NB4 (cell line): ENCODE results near the gene CPS1.

ENCODE experiments used
- DNase-seq: peaks from one replicate; pipeline ENCODE4 v3.0.0; 2010; ENCODE audit warnings: low read depth
- H3K4me3 ChIP-seq: one replicate; pipeline ENCODE4 v1.5.1; 2011; ENCODE audit warnings: mild to moderate bottlenecking, low read depth, low read length, moderate library complexity
- CTCF ChIP-seq: IDR thresholded peaks from one replicate; pipeline ENCODE4 v1.5.1; 2012; ENCODE audit warnings: low read depth, low read length
- MAX ChIP-seq: IDR thresholded peaks from 2 replicates; pipeline ENCODE4 v1.6.1; 2011; ENCODE audit warnings: low read depth, low read length
- MYC ChIP-seq: IDR thresholded peaks from 2 replicates; pipeline ENCODE4 v1.6.1; 2011; ENCODE audit warnings: low read depth, low read length
- POLR2A ChIP-seq: IDR thresholded peaks from 2 replicates; pipeline ENCODE4 v1.6.1; 2011; ENCODE audit warnings: mild to moderate bottlenecking; ENCODE audit not compliant: insufficient read length; ENCODE audit errors: extremely low read depth

Gene CPS1

GRCh38 chr2:210687786-210688470 is 131.5 kb downstream of the CPS1 start:
- no peak overlapping the region for H3K4me3 ChIP-seq
- TF ChIP-seq CTCF (no peak), POLR2A (no peak), MAX (no peak), MYC (no peak)
- no peak for DNase-seq

- H3K4me3 ChIP-seq: no peak overlapping the region
- TF ChIP-seq POLR2A (no peak), CTCF (no peak), MYC (no peak), MAX (no peak)
- no peak for DNase-seq
Observed at GRCh38 chr2:210707900-210708299, 151.5 kb downstream of the CPS1 start.

- DNase-seq: peak; percentile 2
- H3K4me3 ChIP-seq: no peak overlapping the region
- no peak for TF ChIP-seq POLR2A
- TF ChIP-seq MYC: no peak
- no peak for TF ChIP-seq MAX
- no peak for TF ChIP-seq CTCF
Observed at GRCh38 chr2:210713122-210713521, 156.7 kb downstream of the CPS1 start.

GRCh38 chr2:210715560-210716082 is 159.2 kb downstream of the CPS1 start:
- DNase-seq: no peak
- TF ChIP-seq POLR2A (no peak), MYC (no peak), MAX (no peak), CTCF (no peak)
- no peak overlapping the region for H3K4me3 ChIP-seq

- no peak for DNase-seq
- TF ChIP-seq POLR2A: no peak
- no peak for TF ChIP-seq MAX
- no peak for TF ChIP-seq MYC
- no peak for TF ChIP-seq CTCF
- no peak overlapping the region for H3K4me3 ChIP-seq
Observed at GRCh38 chr2:210718503-210718902, 162.1 kb downstream of the CPS1 start.
